Renal pelvis (tissue), 4 donors: Measurements from ENCODE around the gene ONECUT3. TPM values are rescaled to one million over a fixed set of nuclear protein-coding genes. Genes with fewer than 3 reads are reported as not detected.

ENCODE experiments used
- DNase-seq: peaks from one replicate; pipeline ENCODE4 v3.0.0-alpha.2; 2013
- polyA plus RNA-seq, 3 donors: library from polyadenylated mRNA; unstranded; fragments of 120-200 nt; gene quantifications; one replicate each; pipeline ENCODE4 v1.2.1, GENCODE V29; 2013; ENCODE audit not compliant: insufficient read length in 3 of 3

The ONECUT3 gene
- polyA plus RNA-seq, 3 donors = 0.03 to 0.05 (median 0.04) TPM

- no peak for DNase-seq
Observed at GRCh38 chr19:1768248-1768647, 14.9 kb downstream of the ONECUT3 start.

- no peak for DNase-seq
Observed at GRCh38 chr19:1768918-1769644, 15.8 kb downstream of the ONECUT3 start.

- DNase-seq = no peak
Observed at GRCh38 chr19:1769645-1769985, 16.3 kb downstream of the ONECUT3 start.

GRCh38 chr19:1770866-1771576 is 17.7 kb downstream of the ONECUT3 start:
- no peak for DNase-seq

- DNase-seq = no peak
Observed at GRCh38 chr19:1773184-1773583, 19.9 kb downstream of the ONECUT3 start.

- no peak for DNase-seq
Observed at GRCh38 chr19:1774989-1775772, 21.9 kb downstream of the ONECUT3 start.

GRCh38 chr19:1775951-1776605 is 22.8 kb downstream of the ONECUT3 start:
- DNase-seq = no peak

GRCh38 chr19:1776606-1777147 is 23.4 kb downstream of the ONECUT3 start:
- DNase-seq = no peak

GRCh38 chr19:1777149-1777548 is 23.8 kb downstream of the ONECUT3 start:
- no peak for DNase-seq

- no peak for DNase-seq
Observed at GRCh38 chr19:1779574-1779973, 26.3 kb downstream of the ONECUT3 start.

GRCh38 chr19:1780272-1780958 is 27.1 kb downstream of the ONECUT3 start:
- DNase-seq = no peak

- DNase-seq = no peak
Observed at GRCh38 chr19:1782521-1782920, 29.2 kb downstream of the ONECUT3 start.

GRCh38 chr19:1783354-1783753 is 30.0 kb downstream of the ONECUT3 start:
- no peak for DNase-seq

- no peak for DNase-seq
Observed at GRCh38 chr19:1783874-1784273, 30.6 kb downstream of the ONECUT3 start.

- DNase-seq = no peak
Observed at GRCh38 chr19:1785310-1785709, 32.0 kb downstream of the ONECUT3 start.

- no peak for DNase-seq
Observed at GRCh38 chr19:1786668-1787067, 33.4 kb downstream of the ONECUT3 start.

GRCh38 chr19:1787116-1787515 is 33.8 kb downstream of the ONECUT3 start:
- DNase-seq = no peak

- no peak for DNase-seq
Observed at GRCh38 chr19:1789261-1790041, 36.1 kb downstream of the ONECUT3 start.

GRCh38 chr19:1790054-1790792 is 36.9 kb downstream of the ONECUT3 start:
- no peak for DNase-seq

- DNase-seq = no peak
Observed at GRCh38 chr19:1791879-1792278, 38.6 kb downstream of the ONECUT3 start.
